Hematopoietic multipotent progenitor cell treated with erythropoietin and hydrocortisone succinate and interleukin-3 and kit ligand, for 6 days (in vitro differentiated cells): ENCODE measurements around the gene PHLPP1.

Experiments
- DNase-seq: peaks from one replicate; pipeline ENCODE4 v3.0.0-alpha.2; 2015

The PHLPP1 gene

DNA sequence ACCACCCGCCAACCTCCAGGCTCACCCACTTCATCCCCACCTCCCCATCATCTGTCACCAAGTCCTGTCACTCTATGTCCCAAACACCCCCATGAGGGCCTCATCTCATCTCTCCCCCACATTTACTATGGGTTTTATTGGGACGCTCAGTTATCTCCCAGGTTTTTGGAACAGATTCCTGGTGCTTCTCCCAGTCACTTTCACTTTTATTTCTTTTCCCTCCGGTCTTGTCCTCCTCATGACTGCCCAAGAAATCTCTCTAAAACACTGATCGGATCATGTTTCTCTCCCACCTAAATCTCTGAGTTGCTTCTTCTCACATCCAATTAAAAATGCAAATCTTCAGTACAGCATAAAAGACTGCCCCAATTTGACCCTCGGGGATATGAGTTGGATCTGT lies 273.1 kb downstream of the PHLPP1 start:
- no peak for DNase-seq

- DNase-seq: no peak
Measured at GRCh38 chr18:62989195-62989594, 273.9 kb downstream of the PHLPP1 start.

DNA sequence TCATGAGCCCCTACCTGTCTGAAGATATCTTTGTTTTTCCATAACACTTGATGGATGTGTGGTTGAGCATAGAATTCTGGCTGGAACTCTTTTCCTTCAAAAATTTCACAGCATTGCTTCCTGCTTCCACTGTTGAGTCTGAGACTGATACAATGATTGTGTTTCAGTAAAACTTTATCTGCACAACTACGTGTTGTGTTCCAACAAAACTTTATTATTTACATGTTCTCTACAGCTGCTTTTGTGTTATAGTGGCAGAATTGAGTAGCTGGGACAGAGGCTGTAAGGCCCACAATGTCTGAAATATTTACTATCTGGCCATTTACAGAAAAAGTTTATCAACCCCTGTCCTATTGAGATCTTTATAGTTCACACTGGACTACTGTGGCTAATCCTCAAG lies 275.3 kb downstream of the PHLPP1 start:
- DNase-seq: no peak

GRCh38 chr18:62991389-62991788 lies 276.0 kb downstream of the PHLPP1 start:
- DNase-seq: no peak

DNA sequence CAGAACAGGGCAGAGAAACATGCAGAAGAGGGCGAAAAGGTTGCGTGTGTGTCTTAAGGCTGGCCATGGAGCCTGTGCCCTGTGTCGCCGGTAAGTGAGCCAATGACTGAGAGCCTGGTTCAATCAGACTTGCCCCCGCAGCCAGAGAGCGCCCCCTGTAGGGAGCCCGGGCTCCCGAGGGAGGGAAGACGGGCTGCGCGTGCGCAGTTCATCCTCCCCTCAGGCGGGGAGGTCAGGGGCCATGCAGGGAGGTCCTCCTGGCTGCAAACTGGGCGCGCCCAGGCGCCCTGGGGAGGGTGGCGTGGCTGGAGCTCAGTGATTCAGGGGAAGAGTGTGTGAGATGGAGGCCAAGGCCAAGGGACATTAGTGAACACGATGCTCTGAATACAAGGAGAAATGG lies 276.6 kb downstream of the PHLPP1 start:
- no peak for DNase-seq

- no peak for DNase-seq
Measured at GRCh38 chr18:62992877-62993365, 277.6 kb downstream of the PHLPP1 start.

DNA sequence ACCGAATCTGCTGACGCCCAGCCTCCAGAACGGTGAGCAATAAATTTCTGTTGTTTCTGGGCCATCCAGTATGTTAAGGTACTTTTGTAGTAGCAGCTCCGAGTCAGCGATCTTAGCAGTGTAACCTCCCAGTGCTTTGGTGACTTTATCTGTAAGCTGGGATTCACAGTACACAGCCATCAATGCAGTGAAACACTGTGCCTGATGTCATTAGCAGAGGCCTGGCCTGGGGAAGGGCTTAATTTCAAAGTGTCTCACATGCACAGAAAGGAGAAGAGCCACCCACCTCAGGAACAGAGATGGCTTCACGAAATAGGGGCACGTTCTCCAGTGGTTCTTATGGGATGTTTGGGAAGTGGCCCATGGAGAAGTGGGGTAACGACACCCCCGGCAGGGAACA lies 281.2 kb downstream of the PHLPP1 start:
- no peak for DNase-seq

GRCh38 chr18:62997076-62997475 lies 281.7 kb downstream of the PHLPP1 start:
- no peak for DNase-seq

DNA sequence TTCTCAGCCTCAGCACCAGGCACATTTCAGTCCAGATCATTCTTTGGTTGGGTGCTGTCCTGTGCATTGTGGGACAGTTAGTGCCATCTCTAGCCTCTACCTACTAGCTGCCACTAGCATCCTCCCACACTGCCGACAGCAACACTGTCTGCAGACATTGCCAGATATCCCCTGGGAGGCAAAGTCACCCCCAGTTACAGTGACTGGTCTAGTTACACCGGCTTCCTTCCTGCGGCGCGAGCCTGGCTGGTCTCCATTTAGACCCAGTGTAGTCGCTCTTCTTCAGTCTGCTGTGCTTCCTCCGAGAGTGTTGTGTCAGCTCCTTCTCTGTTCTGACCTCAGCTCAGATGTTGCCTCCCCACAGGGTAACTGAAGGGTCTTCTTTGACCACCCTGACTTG lies 283.1 kb downstream of the PHLPP1 start:
- no peak for DNase-seq

DNA sequence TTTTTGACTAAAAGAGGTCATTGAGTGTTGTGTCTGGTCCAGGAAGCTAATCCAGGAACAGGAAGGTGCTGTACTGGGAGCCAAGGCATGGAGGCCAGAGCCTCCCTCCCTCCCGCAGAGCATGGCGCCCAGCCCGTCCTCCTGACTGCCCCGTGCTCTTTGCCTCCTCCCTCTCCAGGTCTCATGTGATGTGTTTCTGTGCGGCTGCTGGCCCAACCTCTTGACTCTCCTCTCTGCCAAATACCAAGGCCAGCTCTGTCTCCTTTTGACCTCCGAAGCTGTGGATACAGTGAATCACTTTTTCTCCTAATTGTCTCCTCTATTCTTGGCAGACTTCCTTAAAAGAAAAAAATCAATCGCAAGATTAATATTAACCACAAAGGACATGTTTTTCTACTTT lies 284.1 kb downstream of the PHLPP1 start:
- DNase-seq: no peak

DNA sequence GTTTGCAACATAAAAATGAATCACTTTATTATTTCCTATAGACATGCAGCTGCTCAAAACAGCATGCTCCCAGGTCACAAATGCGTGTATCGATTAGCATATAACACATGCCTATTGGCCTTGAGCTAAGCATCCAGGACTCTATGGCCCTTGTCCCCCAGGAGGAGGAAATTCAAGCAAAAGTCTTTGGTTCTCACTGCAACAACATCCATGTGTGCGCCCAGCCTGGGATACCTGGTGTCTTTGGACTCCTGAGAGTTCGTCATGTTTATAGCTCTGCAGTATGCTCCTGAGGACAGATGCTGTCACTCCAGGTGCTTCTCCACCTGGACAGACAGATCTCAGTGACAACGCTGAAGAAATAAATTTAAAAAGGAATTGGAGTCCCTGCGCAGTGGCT lies 284.6 kb downstream of the PHLPP1 start:
- no peak for DNase-seq

DNA sequence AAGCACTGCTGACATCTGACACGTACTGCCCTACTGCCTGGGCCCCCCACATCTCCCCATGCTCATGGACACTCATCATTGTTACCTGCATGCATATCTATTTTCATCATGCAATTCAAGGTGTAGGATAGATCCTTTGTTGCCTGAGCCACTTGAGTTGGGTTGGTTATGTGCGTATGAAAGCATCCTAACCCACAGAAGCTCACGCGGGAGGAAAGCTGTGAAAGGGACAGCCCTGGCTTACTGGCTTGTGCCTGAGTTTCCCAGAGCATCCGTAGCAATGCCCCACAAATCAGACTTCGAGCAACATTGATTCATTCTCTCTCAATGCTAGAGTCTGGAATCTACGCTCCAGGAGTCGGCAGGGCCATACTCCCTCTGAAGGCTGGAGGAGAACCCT lies 285.5 kb downstream of the PHLPP1 start:
- no peak for DNase-seq

GRCh38 chr18:63001861-63002260 lies 286.5 kb downstream of the PHLPP1 start:
- no peak for DNase-seq

GRCh38 chr18:63002305-63002704 lies 287.0 kb downstream of the PHLPP1 start:
- DNase-seq: no peak

DNA sequence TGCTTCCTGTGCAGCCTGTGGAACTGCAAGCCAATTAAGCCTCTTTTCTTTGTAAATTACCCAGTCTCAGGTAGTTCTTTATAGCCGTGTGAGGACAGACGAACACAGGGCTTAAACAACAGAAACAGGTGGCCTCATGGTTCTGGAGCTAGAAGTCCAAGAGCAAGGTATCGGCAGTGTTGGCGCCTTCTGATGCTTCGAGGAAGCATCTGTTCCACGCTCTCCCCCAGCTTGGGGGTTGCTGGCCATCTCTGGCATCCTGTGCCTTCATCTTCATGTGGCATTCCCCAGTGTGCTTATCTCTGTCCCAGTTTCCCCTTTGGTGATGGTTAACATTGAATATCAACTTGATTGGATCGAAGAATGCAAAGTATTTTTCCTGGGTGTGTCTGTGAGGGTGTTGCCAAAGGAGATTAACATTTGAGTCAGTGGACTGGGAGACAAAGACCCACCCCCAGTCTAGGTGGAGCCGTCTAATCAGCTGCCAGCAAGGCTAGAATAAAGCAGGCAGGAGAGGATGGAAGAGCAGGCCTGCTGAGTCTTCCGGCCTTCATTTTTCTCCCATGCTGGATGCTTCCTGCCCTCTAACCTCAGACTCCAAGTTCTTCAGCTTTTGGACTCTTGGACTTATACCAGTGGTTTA lies 287.6 kb downstream of the PHLPP1 start:
- DNase-seq: no peak

DNA sequence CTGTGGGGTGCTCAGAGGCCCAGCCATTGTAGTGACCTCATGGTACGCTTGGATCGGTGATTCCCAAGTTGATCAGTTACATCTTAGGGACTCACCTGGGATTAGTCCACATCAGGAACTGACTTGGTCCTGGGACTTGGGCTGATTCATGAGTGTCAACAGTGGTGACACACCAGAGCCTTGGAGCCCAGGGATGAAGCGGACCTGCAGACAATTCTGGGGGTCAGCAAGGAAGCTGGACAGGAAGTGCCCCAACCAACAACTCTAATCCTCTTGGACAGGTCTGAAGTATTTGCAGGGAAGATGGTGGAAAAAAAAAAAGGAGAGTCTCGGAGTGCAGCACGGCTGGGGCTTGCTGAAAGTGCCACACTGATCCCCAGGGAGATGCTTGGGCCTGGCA lies 288.6 kb downstream of the PHLPP1 start:
- no peak for DNase-seq

GRCh38 chr18:63004466-63005089 lies 289.2 kb downstream of the PHLPP1 start:
- no peak for DNase-seq

DNA sequence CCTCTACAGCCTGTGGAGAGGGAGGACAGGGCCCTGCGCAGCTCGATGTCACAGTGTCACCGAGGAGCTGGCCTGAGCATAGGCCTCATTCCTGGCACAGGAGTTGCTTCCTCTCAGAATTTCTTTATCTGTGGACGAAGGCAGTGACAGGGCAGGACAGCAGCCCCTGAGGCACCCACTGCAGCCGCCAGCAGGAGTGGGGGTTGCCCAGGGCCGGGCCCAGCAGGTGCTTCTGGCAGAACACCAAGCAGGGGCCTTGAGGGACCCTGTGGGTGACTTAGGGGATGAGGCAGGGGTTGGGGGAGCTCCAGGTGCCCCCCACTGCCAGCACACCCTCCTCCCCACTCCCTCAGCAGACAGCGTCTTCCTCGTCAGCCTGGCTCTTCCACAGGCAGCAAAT lies 290.0 kb downstream of the PHLPP1 start:
- no peak for DNase-seq

- DNase-seq: no peak
Measured at GRCh38 chr18:63007231-63007630, 291.9 kb downstream of the PHLPP1 start.

DNA sequence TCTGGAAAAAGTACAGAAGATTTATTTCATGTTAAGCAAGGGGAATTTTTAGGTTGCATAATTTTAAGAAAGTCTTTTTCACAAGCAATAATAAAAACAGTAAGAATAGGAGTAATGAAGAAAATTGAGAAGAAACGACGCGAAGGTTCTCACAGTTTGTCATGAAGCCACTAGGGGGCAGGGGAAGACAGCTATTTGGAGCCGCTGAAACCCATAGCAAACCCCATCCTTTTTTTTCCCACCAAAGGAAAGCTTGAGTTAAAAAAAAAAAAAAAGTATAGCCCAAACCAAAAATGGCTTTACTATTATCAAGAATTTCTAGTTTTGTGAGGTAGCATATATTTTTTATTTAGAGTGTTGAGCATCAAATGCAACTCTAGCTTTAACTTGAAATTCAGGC lies 300.9 kb downstream of the PHLPP1 start:
- DNase-seq: peak; percentile 89

DNA sequence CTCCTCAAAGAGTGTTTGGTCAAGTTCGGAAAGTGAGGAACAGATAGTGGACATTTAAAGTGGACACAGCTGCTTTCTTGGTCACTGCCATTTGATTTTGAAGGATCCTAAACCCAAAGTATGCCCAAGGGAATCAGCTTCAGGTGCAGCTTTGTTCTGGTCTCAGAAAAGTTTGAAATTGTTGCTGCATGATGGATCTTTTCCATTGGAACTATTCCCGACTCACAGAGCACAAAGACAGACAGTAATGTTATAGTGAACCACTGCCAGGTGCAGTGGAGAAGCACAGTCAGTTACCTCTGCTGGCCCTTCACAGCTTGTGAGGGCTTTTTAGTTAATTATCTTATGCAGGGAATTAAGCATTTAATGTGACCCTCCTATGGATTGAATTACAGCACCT lies 301.7 kb downstream of the PHLPP1 start:
- DNase-seq: no peak

GRCh38 chr18:63017977-63018376 lies 302.6 kb downstream of the PHLPP1 start:
- no peak for DNase-seq

DNA sequence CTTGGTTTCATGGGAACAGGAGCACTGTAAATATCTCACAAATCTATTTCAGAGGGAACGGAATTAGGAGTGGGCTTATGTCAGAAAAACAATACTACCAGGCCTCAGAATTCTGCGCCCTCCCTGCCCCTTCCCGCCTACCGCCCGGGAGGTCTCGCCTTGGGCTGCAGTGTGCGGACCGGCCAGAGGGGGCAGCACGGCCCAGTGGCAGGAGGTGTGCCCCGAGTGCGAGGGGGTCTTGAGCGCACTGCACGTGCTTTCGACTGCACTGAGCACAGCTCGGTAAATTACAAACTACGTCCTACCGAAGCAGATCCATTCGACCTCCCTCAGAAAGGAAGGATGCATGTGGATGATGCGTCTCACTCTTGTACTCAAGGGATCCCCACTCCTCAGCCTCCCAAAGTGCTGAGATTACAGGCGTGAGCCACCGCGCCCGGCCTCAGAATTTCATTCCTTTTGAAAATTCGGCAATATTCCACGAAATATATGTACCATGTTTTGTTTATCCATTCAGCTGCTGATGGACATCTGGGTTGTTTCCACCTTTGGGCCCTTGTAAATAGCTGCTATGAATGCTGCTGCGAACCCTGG lies 307.2 kb downstream of the PHLPP1 start:
- DNase-seq: no peak

DNA sequence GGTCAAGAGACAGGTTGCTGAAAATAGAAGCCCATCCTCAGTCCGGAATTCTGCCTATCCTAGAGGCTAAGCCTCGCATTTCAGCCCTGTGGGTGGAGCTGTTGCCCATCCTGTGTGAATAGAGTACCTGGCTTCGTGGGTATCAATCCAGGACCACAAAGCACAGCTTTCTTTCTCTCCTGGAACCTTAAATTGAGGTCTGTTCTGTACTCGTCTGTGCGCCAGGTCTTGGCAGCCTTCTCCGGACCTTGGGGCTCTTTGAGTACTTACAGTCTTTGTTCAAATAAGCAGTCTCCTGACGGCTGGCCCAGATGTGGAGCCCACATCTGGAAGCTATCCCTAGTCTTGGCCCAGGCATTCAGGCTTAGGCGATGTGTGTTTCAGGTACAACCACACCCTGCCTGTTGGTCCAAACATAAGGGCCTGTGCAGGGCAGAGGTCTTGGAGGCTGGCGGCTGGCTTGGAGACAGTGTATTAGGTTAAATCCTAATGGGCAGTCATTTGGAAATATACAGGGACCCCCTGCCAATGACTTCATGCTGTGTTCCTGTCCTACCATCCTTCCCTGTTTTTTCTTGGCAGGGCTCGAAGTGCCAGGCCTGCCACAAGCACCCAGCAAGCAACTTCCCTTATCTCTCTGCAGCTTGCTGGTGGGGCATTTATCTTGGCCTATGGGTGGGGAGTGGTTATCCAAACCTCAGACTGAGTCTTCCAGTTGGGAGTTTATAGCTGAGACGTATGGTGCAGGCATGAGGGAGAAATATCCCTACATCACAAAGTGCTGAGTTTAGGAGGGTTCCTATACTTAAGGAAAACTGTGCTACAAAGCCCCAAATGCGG lies 310.1 kb downstream of the PHLPP1 start:
- peak; percentile 79 for DNase-seq
